ENCODE data around the gene BRMS1L. TPM values are rescaled to one million over a fixed set of nuclear protein-coding genes. Genes with fewer than 3 reads are reported as not detected.
"Not testable (repeated sequence)": the region's sequence is repeated elsewhere in the genome, so short reads cannot be mapped to it uniquely, and the experiment has no call there.

Gene BRMS1L
- total RNA-seq, 2 donors from 2014 or later: 4.8 to 6.8 TPM

DNA sequence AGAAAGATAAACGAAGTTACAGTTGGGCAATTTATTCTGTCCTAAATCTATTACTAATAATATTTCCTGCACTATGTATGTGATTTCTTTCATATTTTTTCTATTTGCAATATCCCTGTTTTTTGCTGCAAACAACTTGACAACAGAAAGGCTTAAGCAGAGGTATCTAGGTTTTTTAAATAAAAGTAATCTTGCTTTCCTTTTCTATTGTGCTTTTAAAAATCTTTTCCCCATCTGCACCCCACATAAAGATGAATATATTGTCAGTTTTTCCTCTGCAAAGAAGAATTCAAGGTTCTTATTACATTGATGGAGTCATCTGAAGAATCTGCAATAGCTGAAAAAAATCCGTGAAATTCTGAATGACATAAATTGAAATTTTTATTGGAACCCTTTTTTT, 16.5 kb upstream of the BRMS1L start:
- no peak for ATAC-seq
- DNase-seq (ENCODE audit: low spot score): no peak
- Mint-ChIP-seq H3K27ac (peak overlapping the region; percentile 75 to 92), H3K9me3 (no peaks in the 10 kb centered on the region), H3K4me1 (ENCODE audit: low read depth in 2 of 2) (peaks cover 18 to 26% of the 10 kb centered on the region in 2 donors), H3K27me3 (no peaks in the 10 kb centered on the region), H3K4me3 (peak overlapping the region; percentile 100), H3K36me3 (no peaks in the 10 kb centered on the region)

- H3K27ac Mint-ChIP-seq: no peak overlapping the region
- ATAC-seq: no peak
- H3K36me3 Mint-ChIP-seq: no peaks in the 10 kb centered on the region
- H3K4me1 Mint-ChIP-seq (ENCODE audit: low read depth in 2 of 2): peaks cover 18 to 26% of the 10 kb centered on the region in 2 donors
- no peak overlapping the region for H3K4me3 Mint-ChIP-seq
- DNase-seq (ENCODE audit: low spot score): no peak
- H3K27me3 Mint-ChIP-seq: no peaks in the 10 kb centered on the region
- no peaks in the 10 kb centered on the region for H3K9me3 Mint-ChIP-seq
These were observed 15.2 kb upstream of the BRMS1L start for GRCh38 chr14:35810963-35811362.

- Mint-ChIP-seq H3K4me1 (ENCODE audit: low read depth in 2 of 2) (peaks cover under 1 to 3% of the 10 kb centered on the region in 2 donors), H3K4me3 (no peak overlapping the region), H3K27me3 (peaks cover 0 to 7% of the 10 kb centered on the region in 2 donors), H3K36me3 (no peaks in the 10 kb centered on the region), H3K9me3 (no peaks in the 10 kb centered on the region), H3K27ac (no peak overlapping the region)
- ATAC-seq: peak; percentile 74 to 75
- peak; percentile 85 for DNase-seq (ENCODE audit: low spot score)
These were observed 11.7 kb upstream of the BRMS1L start for GRCh38 chr14:35814371-35815005.

GRCh38 chr14:35818346-35819115, 7.6 kb upstream of the BRMS1L start:
- H3K27me3 Mint-ChIP-seq: peaks cover 0 to 7% of the 10 kb centered on the region in 2 donors
- H3K9me3 Mint-ChIP-seq: no peaks in the 10 kb centered on the region
- no peaks in the 10 kb centered on the region for H3K4me1 Mint-ChIP-seq (ENCODE audit: low read depth in 2 of 2)
- no peak overlapping the region for H3K27ac Mint-ChIP-seq
- H3K36me3 Mint-ChIP-seq: no peaks in the 10 kb centered on the region
- DNase-seq (ENCODE audit: low spot score) (no peak), ATAC-seq (no peak)
- H3K4me3 Mint-ChIP-seq: no peak overlapping the region

DNA sequence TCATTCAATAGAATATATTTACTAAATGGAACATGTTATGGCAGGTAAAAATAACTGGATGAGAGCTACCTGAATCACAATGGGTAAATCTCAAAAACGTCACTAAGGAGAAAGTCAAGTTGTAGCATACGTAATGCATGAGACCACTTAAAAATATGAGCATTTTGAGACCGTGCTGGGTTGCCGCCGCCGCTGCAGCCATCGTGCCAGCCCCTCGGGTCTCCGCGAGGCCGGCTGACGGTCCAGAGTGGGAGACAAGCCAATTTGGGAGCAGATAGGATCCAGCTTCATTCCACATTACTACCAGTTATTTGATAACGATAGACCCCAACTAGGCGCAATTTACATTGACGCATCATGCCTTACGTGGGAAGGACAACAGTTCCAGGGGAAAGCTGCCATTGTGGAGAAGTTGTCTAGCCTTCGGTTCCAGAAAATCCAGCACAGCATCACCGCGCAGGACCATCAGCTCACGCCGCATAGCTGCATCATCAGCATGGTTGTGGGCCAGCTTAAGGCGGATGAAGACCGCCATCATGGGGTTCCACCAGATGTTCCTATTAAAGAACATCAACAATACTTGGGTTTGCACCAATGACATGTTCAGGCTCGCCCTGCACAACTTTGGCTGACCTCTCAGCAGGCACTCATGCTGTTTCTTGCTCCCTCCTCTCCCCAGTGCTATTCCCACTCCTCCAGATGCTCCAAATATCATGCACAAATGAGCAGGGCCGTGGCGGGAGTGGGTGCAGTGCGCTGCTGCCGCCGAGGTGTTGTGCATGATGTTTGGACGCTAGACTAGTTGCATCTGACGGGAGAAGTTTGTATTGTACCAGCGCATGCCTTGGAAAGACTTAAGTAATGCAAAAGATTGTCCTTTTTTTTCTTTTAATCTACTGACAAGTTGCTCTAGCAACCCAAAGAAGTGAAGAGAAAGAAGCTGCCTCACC, 6.3 kb upstream of the BRMS1L start:
- Mint-ChIP-seq H3K27me3 (peaks cover 0 to 7% of the 10 kb centered on the region in 2 donors), H3K36me3 (no peaks in the 10 kb centered on the region), H3K9me3 (no peaks in the 10 kb centered on the region), H3K27ac (no peak overlapping the region), H3K4me3 (no peak overlapping the region), H3K4me1 (ENCODE audit: low read depth in 2 of 2) (no peaks in the 10 kb centered on the region)
- ATAC-seq: no peak
- DNase-seq (ENCODE audit: low spot score): no peak

DNA sequence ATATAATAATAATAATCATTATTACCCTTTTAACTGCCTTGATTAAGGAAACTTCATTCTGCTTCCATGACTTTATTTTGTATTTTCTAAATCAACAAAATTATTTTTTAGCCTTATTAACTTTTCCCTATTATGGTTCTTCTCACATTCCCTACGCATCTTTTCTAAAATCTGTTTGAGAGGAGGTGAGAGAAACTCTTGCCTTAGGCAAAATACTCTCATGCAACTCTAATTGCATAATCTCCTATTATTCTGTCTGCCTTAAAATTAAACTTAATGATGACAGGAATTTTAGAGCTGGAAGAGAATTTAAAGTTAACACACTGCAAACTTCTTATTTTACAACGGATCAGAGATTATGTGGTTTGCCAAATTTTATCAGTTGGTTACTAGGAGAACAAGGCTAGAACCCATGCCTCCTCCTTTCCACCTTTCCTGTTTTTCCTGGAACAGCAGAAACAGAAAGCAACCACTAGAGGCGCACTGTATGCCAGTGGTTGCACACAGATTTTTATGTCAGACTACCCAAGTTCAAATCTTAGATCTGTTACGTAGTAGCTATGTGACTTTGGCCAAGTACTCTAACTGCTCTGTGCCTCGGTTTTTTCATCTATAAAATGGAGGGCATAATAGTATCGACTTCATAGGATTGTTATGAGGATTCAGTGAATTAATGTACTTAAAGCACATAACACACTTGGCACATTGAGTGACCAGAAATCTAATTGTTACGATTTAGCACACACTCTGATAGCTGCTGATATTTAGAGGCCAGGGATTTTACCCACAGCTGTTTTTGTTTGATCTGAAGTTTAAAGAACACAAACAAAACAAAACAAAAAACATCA, 4.3 kb upstream of the BRMS1L start:
- DNase-seq (ENCODE audit: low spot score) (no peak), ATAC-seq (no peak)
- Mint-ChIP-seq H3K9me3 (no peaks in the 10 kb centered on the region), H3K4me1 (ENCODE audit: low read depth in 2 of 2) (peaks cover 4 to 5% of the 10 kb centered on the region in 2 donors), H3K27ac (no peak overlapping the region), H3K36me3 (no peaks in the 10 kb centered on the region), H3K27me3 (peaks cover 0 to 2% of the 10 kb centered on the region in 2 donors), H3K4me3 (no peak overlapping the region)

- DNase-seq (ENCODE audit: low spot score) (no peak), ATAC-seq (no peak)
- Mint-ChIP-seq H3K4me3 (no peak overlapping the region), H3K4me1 (ENCODE audit: low read depth in 2 of 2) (peaks cover 9 to 12% of the 10 kb centered on the region in 2 donors), H3K9me3 (no peaks in the 10 kb centered on the region), H3K36me3 (no peaks in the 10 kb centered on the region), H3K27ac (no peak overlapping the region), H3K27me3 (no peaks in the 10 kb centered on the region)
These were observed 3.6 kb upstream of the BRMS1L start for GRCh38 chr14:35822501-35822900.

DNA sequence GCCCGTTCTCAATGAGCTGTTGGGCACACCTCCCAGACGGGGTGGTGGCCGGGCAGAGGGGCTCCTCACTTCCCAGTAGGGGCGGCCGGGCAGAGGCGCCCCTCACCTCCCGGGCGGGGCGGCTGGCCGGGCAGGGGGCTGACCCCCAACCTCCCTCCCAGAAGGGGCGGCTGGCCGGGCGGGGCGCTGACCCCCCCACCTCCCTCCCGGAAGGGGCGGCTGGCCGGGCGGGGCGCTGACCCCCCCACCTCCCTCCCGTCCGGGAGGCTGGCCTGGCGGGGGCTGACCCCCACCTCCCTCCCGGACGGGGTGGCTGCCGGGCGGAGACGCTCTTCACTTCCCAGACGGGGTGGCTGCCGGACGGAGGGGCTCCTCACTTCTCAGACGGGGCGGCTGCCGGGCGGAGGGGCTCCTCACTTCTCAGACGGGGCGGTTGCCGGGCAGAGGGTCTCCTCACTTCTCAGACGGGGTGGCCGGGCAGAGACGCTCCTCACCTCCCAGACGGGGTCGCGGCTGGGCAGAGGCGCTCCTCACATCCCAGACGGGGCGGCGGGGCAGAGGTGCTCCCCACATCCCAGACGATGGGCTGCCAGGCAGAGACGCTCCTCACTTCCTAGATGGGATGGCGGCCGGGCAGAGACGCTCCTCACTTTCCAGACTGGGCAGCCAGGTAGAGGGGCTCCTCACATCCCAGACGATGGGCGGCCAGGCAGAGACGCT, 1.5 kb upstream of the BRMS1L start:
- H3K27me3 Mint-ChIP-seq; H3K36me3 Mint-ChIP-seq; H3K27ac Mint-ChIP-seq; H3K9me3 Mint-ChIP-seq; DNase-seq (ENCODE audit: low spot score); ATAC-seq; H3K4me3 Mint-ChIP-seq: not testable (repeated sequence)
- H3K4me1 Mint-ChIP-seq (ENCODE audit: low read depth in 2 of 2): peaks cover 16% of the 10 kb centered on the region in 2 donors

DNA sequence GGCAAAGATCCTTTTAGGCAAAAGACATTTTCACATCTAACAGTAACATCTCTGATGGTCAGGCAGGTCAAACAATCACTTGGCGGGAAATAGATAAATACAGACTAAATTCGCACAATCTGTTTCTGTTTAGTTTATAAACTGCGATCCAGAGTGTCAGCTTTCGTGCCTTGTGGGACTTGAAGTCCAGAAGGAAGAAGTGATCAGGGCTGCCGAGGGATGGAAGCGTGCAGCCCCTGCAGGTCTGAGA, 245 bp upstream of the BRMS1L start:
- ATAC-seq (no peak), DNase-seq (ENCODE audit: low spot score) (no peak)
- Mint-ChIP-seq H3K36me3 (no peaks in the 10 kb centered on the region), H3K27me3 (no peaks in the 10 kb centered on the region), H3K9me3 (no peaks in the 10 kb centered on the region), H3K4me3 (peak overlapping the region; percentile 87), H3K4me1 (ENCODE audit: low read depth in 2 of 2) (peaks cover 16% of the 10 kb centered on the region in 2 donors), H3K27ac (peak overlapping the region; percentile 53 to 75)

DNA sequence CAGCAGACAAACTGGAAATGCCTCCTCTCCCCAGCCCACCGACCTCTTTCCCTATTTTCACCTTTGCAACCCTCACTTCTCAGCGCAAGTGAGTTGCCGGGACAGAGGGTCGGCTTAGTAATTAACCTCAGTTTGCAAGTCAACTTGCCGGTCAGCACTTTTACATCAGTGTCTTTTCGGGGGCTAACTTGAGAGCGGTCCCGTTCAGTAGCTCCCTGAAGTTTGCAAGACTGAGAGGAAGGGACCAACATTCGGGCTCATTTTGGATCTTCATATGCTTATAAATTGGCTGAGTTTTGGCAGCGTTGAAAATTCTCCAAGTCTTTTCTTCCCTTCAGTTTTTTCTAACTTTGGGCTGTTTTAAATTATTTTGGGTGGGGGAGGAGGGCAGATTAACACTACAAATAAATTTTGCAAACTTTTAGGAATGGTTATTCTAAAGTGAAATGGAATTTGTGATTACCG, 846 bp downstream of the BRMS1L start:
- H3K9me3 Mint-ChIP-seq: no peaks in the 10 kb centered on the region
- peak overlapping the region; percentile 87 for H3K4me3 Mint-ChIP-seq
- H3K4me1 Mint-ChIP-seq (ENCODE audit: low read depth in 2 of 2): peaks cover 16% of the 10 kb centered on the region in 2 donors
- H3K27ac Mint-ChIP-seq: peak overlapping the region; percentile 61 to 75
- no peaks in the 10 kb centered on the region for H3K36me3 Mint-ChIP-seq
- ATAC-seq: no peak
- no peak for DNase-seq (ENCODE audit: low spot score)
- no peaks in the 10 kb centered on the region for H3K27me3 Mint-ChIP-seq

- ATAC-seq (no peak), DNase-seq (ENCODE audit: low spot score) (no peak)
- H3K4me1 Mint-ChIP-seq (ENCODE audit: low read depth in 2 of 2): peaks cover 16% of the 10 kb centered on the region in 2 donors
- H3K27me3 Mint-ChIP-seq: no peaks in the 10 kb centered on the region
- H3K36me3 Mint-ChIP-seq: no peaks in the 10 kb centered on the region
- H3K27ac Mint-ChIP-seq: peak overlapping the region; percentile 61 to 75
- H3K4me3 Mint-ChIP-seq: peak overlapping the region; percentile 87
- no peaks in the 10 kb centered on the region for H3K9me3 Mint-ChIP-seq
These were observed 1.7 kb downstream of the BRMS1L start for GRCh38 chr14:35827678-35828472.

DNA sequence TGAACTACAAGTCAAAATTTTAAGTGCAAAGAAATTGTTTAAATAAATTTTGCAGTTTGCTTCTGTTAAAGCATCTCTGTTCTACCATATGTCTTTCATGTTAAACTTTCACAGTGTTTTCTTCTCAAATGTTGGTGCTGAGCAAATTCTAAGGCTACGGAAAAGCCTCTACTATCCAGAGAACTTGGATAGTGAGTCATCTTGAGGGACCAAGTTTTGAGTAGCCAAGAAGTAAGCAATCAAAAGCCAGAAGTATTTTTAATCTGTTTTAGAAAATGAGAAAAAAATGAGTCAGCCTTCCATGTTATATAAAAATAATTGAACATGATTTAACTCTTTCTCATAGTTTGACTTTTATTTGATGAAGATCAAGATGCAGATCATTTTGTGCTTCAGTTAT, 3.3 kb downstream of the BRMS1L start:
- H3K27ac Mint-ChIP-seq: no peak overlapping the region
- no peak for ATAC-seq
- no peak for DNase-seq (ENCODE audit: low spot score)
- H3K27me3 Mint-ChIP-seq: no peaks in the 10 kb centered on the region
- peak overlapping the region; percentile 10 for H3K4me3 Mint-ChIP-seq
- no peaks in the 10 kb centered on the region for H3K9me3 Mint-ChIP-seq
- no peaks in the 10 kb centered on the region for H3K36me3 Mint-ChIP-seq
- H3K4me1 Mint-ChIP-seq (ENCODE audit: low read depth in 2 of 2): peaks cover 16% of the 10 kb centered on the region in 2 donors

Data from natural killer cell treated with Interleukin-12 subunit alpha and Interleukin-12 subunit beta and Interleukin-15 and Interleukin-18, amount 100 ng/mL, for 72 hours (primary cell).